Sigmoid colon (tissue), 3 donors: Measurements from ENCODE around the gene SYT8.

Experiments used
- CTCF ChIP-seq, 4 experiments: fragments of 450-650 bp in 3 of 4; fragments of 200-600 bp in 1 of 4; IDR thresholded peaks; one replicate each; pipeline ENCODE4 v1.5.1; 2016 to 2019; ENCODE audit warnings: antibody characterized with exemption in 4 of 4, mild to moderate bottlenecking in 3 of 4, moderate library complexity in 2 of 4
- POLR2A ChIP-seq, 2 donors: fragments of 450-650 bp; IDR thresholded peaks; one replicate each; pipeline ENCODE4 v1.6.1; 2016; ENCODE audit warnings: antibody characterized with exemption in 2 of 2, mild to moderate bottlenecking in 2 of 2, moderate library complexity in 2 of 2

- TF ChIP-seq POLR2A (IDR thresholded peaks at IDR 0.05) (no peak), CTCF (IDR thresholded peaks at IDR 0.05) (no peak)
Observed at GRCh38 chr11:1843796-1844195, 9.0 kb downstream of the SYT8 start.
